ENCODE data around the gene AGFG2.

The AGFG2 gene

GRCh38 chr7:100572949-100573675 is 34.1 kb downstream of the AGFG2 start:
- no peak for DNase-seq

DNA sequence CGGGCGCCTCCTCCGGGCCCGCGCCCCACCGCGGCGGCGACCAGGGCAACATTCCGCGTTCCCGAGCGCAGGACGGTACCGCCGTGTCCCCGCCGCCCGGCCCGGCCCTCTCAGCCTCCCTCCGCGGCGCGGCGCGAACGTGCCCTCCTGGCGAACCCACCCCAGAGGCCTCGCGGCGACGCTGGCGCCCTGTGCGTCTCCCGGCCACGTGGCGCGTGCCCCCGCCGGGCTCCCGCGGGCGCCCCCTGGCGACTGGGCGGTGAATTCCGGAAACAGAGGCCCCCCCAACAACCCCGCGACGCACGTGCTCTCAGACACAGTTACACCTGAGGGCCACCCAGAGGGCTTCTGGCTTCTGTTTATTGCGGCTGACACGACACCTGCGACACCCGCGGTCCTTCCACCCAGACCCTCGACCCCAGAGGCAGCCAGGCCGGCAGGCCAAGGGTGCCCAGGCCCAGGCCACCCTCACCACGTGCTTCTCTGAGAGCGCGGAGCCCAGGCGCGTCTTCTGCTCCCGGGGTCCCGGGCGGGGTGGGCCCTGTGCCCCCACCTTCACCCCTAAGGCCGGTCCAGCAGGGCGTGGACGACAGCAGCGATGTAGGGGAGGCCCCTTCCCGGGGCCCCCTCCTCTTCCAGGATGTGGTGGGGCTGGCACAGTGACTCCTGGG is 34.8 kb downstream of the AGFG2 start, which contains the start of gene SAP25:
Gene SAP25 (minus strand): TSS at position 210 of the 671 bp plus-strand sequence. CDS start 158 bp downstream, at position 52.
- DNase-seq: no peak

- DNase-seq: no peak
These were observed 35.6 kb downstream of the AGFG2 start for GRCh38 chr7:100574362-100575205.

DNA sequence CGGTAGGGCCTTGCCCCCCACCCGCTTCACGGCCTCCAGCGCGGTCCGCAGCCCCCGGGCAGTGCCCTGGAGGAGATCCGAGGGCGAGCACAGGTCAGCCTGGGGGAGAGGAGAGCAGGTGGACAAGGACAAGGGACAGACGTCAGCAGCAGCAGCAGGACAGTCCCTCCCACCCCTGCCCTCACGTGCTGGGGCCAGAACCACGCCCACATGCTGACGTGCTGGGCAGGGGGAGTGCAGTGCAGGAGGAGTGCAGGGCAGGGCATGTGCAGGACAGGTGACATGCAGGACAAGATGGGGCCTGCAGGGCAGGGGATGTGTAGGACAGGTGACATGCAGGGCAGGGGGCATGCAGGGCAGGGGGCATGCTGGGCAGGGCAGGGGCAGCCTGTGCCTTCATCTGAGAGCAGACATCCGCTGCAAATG is 36.2 kb downstream of the AGFG2 start:
- no peak for DNase-seq

DNA sequence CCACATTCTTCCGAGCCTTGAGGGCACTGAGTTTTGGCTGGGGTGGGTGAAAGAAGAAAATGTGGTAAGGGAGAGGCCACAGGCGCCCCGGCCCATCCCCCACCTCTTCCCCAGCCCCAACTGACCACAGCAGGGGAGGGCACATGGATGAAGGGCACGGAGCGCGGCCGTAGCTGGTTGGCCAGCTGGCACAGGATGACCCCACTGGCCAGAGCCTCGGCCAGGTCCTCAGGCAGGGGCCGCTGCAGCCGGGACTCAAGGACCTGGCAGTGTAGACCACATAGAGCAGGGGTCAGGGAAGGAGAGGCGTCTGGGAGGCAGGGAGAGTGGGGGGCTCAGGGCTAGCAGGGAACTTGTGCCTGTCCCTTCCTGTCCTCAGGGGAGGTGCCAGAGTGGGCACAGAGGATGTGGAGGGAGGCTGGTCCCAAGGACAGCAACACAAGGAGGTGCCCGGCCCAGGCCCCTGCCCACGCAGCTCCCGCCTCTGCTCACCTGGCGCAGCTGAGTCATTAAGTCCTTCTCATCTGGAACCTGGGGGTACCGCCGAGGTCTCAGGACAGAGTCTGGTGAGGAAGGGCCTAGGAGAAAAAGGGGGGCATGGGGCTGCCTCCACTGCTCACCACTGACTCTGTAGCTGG is 36.9 kb downstream of the AGFG2 start:
- DNase-seq: no peak

GRCh38 chr7:100576384-100576993 is 37.5 kb downstream of the AGFG2 start:
- DNase-seq: no peak

DNA sequence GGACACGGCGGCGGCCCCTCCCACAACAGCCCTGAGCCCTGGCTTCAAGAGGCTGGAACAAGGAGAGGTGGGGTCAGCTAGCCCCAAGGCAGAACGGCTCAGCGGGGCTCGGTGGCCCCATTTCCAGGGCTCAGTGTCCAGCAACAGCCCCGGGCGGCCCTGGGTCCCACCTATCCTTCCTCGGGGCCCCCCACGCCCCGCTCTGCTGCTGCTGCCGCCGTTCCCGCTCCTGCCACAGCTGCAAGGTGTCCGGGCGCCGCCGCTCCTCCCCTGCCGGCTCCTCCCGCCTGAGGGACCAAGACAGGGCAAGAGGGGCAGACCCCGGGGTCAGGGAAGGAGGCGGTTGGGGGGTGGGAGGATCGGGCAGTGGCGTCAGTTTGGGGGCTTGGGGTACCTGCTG is 38.1 kb downstream of the AGFG2 start:
- DNase-seq: no peak

DNA sequence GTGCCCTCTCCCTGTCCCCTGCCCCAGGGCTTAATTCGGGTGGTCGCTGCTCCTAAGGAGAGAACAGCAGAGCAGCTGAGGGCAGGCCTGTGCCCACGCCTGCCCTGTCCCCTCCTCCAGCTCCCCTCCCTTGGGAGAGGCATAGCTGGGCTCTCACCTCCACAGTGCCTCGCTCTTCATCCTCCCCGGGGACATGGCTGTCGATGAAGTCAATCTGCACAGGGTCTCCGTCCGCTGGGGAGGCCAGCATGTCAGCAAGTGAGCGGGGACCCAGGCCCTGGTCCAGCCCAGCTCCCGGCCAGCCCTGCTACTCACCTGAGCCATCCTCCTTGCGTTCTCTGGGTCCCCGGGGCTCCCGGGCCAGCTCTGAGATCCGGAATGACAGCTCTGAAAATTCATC is 38.5 kb downstream of the AGFG2 start:
- no peak for DNase-seq

GRCh38 chr7:100578246-100579183 is 39.5 kb downstream of the AGFG2 start:
- no peak for DNase-seq

DNA sequence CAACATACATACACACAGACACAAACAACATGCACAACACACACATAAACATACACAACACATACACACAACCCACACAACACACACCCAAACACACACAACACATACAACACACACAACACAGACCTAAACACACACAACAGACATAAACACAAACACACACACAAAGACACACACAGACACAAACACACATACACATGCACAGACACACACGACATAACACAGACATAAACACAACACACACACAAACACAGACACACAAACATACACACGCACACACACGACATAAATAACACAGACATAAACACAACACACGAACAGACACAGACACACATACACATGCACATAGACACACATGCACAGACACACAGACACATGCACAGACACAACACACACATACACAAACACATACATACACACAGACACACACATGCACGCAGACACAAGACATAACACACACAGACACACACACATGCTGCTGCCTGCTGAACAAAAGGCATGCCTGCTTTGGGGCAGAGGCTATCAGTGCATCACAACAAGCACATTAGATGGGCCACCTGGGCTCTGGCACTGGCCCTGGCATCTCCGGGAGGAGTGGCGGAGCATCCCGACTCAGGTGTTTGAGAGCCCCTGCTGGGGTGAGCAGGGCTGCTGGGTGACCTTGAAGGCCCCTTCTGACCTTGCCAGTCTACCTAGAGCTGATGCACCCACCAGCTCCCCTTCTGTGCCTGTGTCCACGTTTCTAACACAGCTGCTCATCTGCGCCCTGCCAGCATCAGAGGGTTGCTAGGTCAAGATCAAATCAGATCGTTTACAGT is 41.7 kb downstream of the AGFG2 start:
- no peak for DNase-seq

GRCh38 chr7:100582041-100582579 is 43.1 kb downstream of the AGFG2 start:
- DNase-seq: no peak

DNA sequence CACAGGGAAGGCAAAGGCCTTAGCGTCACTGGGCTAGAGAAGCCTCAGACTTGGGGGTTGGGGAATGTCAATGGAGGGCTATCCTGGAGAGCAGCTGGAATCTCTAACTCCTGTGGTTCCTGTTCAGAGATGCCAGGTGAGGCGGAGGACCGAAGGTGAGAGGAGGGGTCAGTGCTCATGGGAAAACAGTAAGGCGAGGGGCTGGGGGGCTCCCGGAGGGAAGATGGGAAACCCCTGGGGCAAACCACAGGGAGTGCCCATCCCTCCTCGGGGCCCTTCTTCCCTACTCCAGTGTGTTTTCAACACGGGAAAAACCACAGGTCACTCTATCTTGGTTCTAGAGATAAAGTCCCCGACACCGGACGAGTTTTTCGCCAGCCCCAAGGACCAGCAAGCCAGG is 43.6 kb downstream of the AGFG2 start:
- no peak for DNase-seq

- peak in 1 of 2 donors; percentile 25 for DNase-seq
These were observed 44.4 kb downstream of the AGFG2 start for GRCh38 chr7:100583132-100584053.

GRCh38 chr7:100584054-100584682 is 45.2 kb downstream of the AGFG2 start:
- DNase-seq: no peak

DNA sequence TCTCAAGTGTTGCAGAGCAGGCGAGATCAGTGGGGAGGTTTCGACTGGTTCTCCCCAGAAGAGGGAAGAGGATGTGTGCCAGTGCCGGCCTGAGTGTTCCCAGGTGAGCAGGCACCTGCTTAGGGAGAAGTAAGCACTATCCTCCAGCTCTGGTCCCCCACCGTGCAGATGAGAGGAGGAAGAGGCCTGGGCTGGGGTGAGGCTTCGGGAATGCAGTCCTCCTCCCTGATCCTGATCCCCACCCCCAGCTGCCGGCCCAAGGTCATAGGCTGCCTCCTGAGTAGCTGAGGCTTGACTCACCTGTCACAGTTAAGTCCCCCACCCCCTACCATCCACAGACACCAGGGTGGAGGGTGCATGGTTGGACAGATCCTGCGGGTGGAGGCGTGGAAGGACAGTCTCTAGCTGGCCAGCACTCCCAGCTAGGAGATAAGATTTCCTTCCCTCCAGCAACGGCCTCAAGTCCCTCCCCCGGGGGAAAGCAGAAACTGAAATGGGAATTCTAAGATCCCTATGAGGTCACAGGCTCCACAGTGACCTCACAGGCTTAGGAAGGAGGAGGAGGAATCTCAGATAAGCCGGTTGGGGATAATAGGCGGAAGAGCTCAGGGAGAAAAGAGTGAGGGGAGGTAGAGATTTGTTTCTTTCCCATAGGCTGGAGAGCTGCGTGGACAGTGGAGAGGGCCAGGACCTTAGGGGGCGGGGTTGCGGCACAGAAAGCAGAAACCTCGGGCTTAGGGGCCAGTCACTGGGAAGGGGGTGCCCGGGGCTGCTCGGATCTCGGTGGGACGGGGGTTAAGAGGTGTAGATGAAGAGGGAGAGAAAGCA is 45.9 kb downstream of the AGFG2 start:
- DNase-seq: no peak

- no peak for DNase-seq
These were observed 46.7 kb downstream of the AGFG2 start, which contains the start of gene LRCH4 for GRCh38 chr7:100585511-100586265. TSS of gene LRCH4 (minus strand) at chr7:100586129. CDS start at chr7:100586100, 29 bp downstream.
